Measurements from ENCODE around the gene CNKSR3.

The CNKSR3 gene

GRCh38 chr6:154457881-154458284, 52.6 kb downstream of the CNKSR3 start:
- no peak overlapping the region for H3K4me3 ChIP-seq (ENCODE audit: low read depth in 1 of 2, low read length in 2 of 2)
- H2AFZ ChIP-seq (ENCODE audit: low read depth, low read length), result no peak overlapping the region
- no peaks in the 10 kb centered on the region for H3K79me2 ChIP-seq (ENCODE audit: insufficient read depth, low read length)
- DNase-seq, result no peak
- H3K36me3 ChIP-seq (ENCODE audit: insufficient read depth, low read length), result no peaks in the 10 kb centered on the region
- TF ChIP-seq CTCF (IDR thresholded peaks at IDR 0.05; ENCODE audit: borderline replicate concordance, extremely low read depth, low read length, poor library complexity, severe bottlenecking) (no peak), EZH2 (IDR thresholded peaks at IDR 0.05; ENCODE audit: borderline replicate concordance, low read depth, low read length, severe bottlenecking) (no peak)
- H3K9ac ChIP-seq (ENCODE audit: low read depth, low read length), result no peak overlapping the region
- no peaks in the 10 kb centered on the region for H3K4me1 ChIP-seq (ENCODE audit: insufficient read depth, low read length)
- no peaks in the 10 kb centered on the region for H3K9me3 ChIP-seq (ENCODE audit: insufficient read depth, low read length, severe bottlenecking)
- no peak for ATAC-seq (ENCODE audit: insufficient read depth, low read depth)
- no peak overlapping the region for H3K4me2 ChIP-seq (ENCODE audit: insufficient read depth, low read length)
- H3K27ac ChIP-seq (ENCODE audit: low read length), result no peak overlapping the region
- no peaks in the 10 kb centered on the region for H4K20me1 ChIP-seq (ENCODE audit: insufficient read depth, low read length)
- H3K27me3 ChIP-seq (ENCODE audit: insufficient read depth, low read length, poor library complexity), result peaks cover 7% of the 10 kb centered on the region

- H3K4me1 ChIP-seq (ENCODE audit: insufficient read depth, low read length), result no peaks in the 10 kb centered on the region
- H3K9ac ChIP-seq (ENCODE audit: low read depth, low read length), result no peak overlapping the region
- H3K9me3 ChIP-seq (ENCODE audit: insufficient read depth, low read length, severe bottlenecking), result no peaks in the 10 kb centered on the region
- H4K20me1 ChIP-seq (ENCODE audit: insufficient read depth, low read length), result no peaks in the 10 kb centered on the region
- ATAC-seq (ENCODE audit: insufficient read depth, low read depth) (no peak), DNase-seq (no peak)
- H3K27ac ChIP-seq (ENCODE audit: low read length), result no peak overlapping the region
- H3K36me3 ChIP-seq (ENCODE audit: insufficient read depth, low read length), result no peaks in the 10 kb centered on the region
- H3K79me2 ChIP-seq (ENCODE audit: insufficient read depth, low read length), result no peaks in the 10 kb centered on the region
- TF ChIP-seq CTCF (IDR thresholded peaks at IDR 0.05; ENCODE audit: borderline replicate concordance, extremely low read depth, low read length, poor library complexity, severe bottlenecking) (no peak), EZH2 (IDR thresholded peaks at IDR 0.05; ENCODE audit: borderline replicate concordance, low read depth, low read length, severe bottlenecking) (no peak)
- H2AFZ ChIP-seq (ENCODE audit: low read depth, low read length), result no peak overlapping the region
- no peak overlapping the region for H3K4me3 ChIP-seq (ENCODE audit: low read depth in 1 of 2, low read length in 2 of 2)
- H3K4me2 ChIP-seq (ENCODE audit: insufficient read depth, low read length), result no peak overlapping the region
- H3K27me3 ChIP-seq (ENCODE audit: insufficient read depth, low read length, poor library complexity), result peaks cover 7% of the 10 kb centered on the region
Measured at GRCh38 chr6:154457046-154457713, 53.3 kb downstream of the CNKSR3 start.

DNA sequence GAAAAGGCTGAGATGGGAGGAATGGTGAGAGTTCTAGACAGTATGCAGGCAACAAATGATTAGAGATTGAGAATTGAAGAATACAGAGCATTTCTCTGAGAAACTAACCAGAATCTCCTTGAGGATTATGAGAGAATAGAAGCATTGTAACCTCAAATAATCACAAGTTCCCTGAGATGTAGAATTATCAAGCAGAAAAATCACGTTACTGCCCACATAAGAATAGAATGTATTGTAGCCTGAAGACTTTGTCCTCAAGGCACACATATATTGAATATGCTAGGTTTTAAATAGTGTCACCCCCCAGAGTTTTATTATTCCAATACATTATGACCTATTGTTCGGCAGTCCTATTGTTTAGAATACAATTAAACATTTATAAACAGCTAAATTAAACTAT, 57.2 kb downstream of the CNKSR3 start:
- Histone ChIP-seq H3K4me2 (ENCODE audit: insufficient read depth, low read length) (no peak overlapping the region), H3K9me3 (ENCODE audit: insufficient read depth, low read length, severe bottlenecking) (no peaks in the 10 kb centered on the region), H3K79me2 (ENCODE audit: insufficient read depth, low read length) (no peaks in the 10 kb centered on the region), H4K20me1 (ENCODE audit: insufficient read depth, low read length) (no peaks in the 10 kb centered on the region), H3K4me1 (ENCODE audit: insufficient read depth, low read length) (no peaks in the 10 kb centered on the region), H3K4me3 (ENCODE audit: low read depth in 1 of 2, low read length in 2 of 2) (no peak overlapping the region), H3K36me3 (ENCODE audit: insufficient read depth, low read length) (no peaks in the 10 kb centered on the region), H2AFZ (ENCODE audit: low read depth, low read length) (no peak overlapping the region), H3K27ac (ENCODE audit: low read length) (no peak overlapping the region), H3K9ac (ENCODE audit: low read depth, low read length) (no peak overlapping the region), H3K27me3 (ENCODE audit: insufficient read depth, low read length, poor library complexity) (peaks cover 7% of the 10 kb centered on the region)
- no peak for ATAC-seq (ENCODE audit: insufficient read depth, low read depth)
- no peak for DNase-seq
- TF ChIP-seq CTCF (IDR thresholded peaks at IDR 0.05; ENCODE audit: borderline replicate concordance, extremely low read depth, low read length, poor library complexity, severe bottlenecking), result no peak
- TF ChIP-seq EZH2 (IDR thresholded peaks at IDR 0.05; ENCODE audit: borderline replicate concordance, low read depth, low read length, severe bottlenecking), result no peak

All from DND-41 (cell line).